Stimulated activated CD8-positive, alpha-beta memory T cell treated with anti-CD3 and anti-CD28 coated beads, Interleukin-7, amount 100 ng/mL, for 24 hours (primary cell): ENCODE measurements around the gene BAHD1.
A peak's percentile ranks its signal among the peaks of the same experiment; 100 is the strongest.

Experiments
- DNase-seq: peaks from one replicate; pipeline ENCODE4 v3.0.0-alpha.2; 2020; ENCODE audit warnings: low read depth

Gene BAHD1

DNA sequence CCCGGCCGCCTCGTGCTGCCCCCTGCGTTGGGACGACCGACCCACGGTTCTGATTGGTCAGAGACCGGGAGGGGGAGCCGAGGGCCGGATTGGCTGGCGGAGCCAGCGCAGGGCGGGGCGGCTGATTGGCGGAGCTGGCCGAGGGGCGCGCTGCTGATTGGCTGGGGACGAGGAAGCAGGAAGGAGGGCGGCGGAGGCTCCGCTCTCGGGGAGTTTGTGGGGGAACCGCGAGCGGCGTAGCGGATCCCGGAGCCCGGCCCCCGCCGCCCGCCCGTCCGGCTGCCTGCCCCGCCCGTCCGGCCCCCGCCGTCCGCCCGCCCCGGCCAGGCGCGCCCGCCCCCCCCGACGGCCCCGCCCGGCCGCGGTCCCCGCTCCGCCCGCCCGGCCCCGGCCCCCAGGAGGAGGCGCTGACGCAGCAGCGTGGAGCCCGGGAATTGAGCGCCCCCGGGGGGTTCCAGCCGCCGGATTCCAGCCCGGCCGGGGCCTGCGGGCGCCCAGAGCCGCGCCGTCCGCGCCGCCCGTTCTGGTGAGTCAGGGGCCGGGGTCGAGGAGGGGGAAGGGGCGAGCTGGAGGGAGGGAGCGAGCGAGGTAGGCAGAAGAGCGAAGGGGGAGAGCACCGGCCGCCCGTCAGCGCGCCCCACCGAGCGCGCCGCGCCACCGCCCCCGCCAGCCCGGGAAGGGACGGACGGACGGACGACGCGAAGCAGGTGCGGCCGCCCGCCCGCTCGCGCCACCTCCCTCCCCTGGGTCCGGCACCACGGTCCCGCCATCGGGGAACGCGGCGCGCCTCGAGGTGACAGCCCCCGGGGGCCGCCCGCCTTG, at the start of gene BAHD1:
TSS of gene BAHD1 (plus strand) at position 211 of the 822 bp plus-strand sequence. CDS start 17,512 bp downstream, outside the sequence.
- peak; percentile 89 for DNase-seq

DNA sequence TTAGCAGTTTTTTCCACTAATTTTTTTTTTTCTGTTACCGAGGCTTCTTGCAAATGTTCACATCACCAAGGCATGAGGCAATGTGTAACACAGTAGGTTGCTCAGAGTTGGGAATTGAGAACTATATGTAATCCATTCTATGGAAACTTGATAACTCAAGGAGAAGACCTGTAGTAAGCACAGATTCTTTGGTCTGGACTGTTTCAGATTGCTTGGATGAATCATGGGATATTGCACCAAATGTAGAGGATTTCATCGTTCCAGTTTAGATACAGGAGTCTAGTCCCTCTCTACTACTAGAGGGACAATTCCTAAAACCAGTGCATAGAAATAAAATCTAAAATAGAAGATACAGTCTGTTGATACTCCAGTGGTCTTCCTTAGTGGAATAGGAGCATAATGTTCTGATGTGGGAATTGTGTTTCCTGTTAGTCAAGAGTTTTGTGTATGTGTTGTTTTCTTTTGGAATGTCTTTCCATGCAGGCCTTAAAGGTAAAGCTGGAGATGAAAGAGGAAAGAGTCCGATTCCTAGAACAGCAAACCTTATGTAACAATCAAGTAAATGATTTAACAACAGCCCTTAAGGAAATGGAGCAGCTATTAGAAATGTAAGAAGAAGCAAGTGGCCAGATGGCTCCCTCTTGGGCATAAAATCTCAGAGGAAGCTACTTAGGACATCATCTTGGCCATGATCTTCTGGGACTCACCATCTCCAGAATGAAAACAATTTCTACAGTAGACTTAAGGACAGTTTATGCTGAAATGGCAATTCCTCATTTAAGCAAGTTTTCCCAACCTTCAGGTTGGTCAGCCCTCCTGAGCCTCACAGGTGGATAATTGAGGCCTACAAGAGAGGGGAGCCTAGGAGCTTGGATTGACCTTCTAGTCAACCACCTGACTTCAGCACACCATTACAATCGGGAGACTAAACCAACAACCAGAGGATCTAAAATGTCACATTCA, 47.5 kb upstream of the BAHD1 start:
- no peak for DNase-seq

DNA sequence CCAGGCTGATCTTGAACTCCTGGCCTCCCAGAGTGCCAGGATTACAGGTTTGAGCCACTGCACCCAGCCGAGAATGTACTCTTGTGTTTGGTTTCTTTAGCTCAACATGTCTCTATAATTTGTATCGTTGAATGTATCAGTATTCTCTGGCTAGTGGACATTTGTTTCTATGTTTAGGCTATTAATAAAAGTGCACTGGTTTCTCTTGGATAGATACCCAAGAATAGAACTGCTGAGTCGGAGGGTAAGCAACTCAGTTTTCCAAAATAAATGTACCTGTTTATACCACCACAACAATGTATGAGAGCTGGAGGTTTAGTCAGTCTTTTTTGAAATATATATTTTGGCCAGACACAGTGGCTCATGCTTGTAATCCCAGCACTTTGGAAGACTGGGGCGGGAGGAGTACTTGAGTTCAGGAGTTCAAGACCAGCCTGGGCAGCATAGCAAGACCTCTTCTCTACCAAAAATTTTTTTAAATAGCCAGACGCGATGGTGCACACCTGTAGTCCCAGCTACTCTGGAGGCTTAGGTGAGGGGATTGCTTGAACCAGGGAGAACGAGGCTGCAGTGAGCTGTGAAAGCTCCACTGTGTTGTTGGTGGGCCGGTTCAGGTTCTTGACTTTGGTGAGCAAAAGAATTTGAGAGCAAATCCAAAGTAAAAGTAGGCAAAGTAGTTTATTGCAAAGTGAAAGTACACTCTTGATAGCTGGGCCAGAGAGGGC, 42.9 kb upstream of the BAHD1 start:
- no peak for DNase-seq

DNA sequence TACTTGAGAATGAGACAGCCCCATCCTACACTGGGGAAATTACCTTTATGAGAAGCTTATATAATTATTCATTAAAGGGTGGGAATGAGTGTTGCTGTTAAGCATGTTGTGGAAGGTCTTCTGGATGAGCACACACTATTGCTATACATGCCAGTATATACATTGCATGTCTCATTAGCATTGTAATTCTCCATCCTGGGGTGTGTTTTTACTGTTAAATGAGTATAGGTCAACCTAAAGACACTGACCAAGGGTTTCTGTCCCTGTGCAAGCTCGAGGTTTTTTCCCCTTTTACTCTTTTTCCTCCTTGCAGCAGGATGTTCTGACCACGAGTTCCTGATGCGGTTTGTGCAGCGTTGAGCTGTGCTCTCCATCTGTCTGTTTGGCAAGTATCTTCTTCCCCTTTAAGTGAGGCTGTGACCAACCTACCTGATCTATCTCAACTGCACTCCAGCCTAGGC, 42.3 kb upstream of the BAHD1 start:
- no peak for DNase-seq

DNA sequence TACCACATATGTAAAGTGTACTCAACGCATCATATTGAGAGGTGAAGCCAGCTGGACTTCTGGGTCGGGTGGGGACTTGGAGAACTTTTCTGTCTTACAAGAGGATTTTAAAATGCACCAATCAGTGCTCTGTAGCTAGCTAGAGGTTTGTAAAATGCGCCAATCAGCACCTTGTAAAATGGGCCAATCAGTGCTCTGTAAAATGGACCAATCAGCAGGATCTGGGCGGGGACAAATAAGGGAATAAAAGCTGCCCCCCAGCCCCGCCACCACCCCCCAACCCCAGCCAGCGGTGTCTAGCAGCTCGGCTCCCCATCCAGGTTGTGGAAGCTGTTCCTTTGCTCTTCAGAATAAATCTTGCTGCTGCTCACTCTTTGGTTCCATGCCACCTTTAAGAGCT, 41.4 kb upstream of the BAHD1 start:
- no peak for DNase-seq

DNA sequence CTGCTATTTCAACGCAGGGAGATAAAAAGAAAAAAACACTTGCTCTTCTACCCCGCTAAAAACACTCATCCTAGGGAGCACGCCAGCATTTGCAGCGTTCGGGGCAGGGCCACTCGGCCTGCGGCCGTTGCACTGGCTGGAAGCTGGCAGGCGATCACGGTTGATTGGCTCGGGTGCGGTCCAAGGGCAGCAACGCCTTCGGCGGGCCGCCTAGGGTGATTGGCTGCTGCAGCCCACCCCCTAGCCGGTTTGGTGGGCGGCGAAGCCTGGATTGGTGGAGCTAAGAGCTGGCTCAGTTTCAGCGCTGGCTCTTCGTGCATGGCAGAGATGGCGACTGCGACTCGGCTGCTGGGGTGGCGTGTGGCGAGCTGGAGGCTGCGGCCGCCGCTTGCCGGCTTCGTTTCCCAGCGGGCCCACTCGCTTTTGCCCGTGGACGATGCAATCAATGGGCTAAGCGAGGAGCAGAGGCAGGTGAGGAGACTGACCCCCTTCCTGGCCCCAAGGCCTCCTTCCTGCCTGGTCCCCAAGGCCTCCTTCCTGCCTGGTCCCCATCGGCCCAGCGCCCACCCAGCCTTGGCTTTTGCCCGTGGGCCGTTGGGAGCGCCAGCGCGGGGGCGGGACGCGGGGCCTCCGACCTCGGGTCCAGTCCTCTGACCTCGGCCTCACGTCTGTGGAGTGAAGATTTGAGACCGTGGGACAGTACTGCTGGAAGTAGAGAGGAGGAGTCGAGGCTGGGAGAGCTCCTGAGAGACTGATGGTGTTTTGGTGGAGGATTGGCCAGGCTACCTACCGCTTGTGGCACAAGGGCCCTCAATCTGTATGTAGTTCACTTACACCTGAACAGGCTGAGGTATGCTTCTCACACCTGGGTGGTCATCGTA, 35.0 kb upstream of the BAHD1 start, which contains the start of gene IVD:
TSS of gene IVD (plus strand) at position 295 of the 881 bp plus-strand sequence. CDS start at position 328, 33 bp downstream.
- DNase-seq = peak; percentile 81

DNA sequence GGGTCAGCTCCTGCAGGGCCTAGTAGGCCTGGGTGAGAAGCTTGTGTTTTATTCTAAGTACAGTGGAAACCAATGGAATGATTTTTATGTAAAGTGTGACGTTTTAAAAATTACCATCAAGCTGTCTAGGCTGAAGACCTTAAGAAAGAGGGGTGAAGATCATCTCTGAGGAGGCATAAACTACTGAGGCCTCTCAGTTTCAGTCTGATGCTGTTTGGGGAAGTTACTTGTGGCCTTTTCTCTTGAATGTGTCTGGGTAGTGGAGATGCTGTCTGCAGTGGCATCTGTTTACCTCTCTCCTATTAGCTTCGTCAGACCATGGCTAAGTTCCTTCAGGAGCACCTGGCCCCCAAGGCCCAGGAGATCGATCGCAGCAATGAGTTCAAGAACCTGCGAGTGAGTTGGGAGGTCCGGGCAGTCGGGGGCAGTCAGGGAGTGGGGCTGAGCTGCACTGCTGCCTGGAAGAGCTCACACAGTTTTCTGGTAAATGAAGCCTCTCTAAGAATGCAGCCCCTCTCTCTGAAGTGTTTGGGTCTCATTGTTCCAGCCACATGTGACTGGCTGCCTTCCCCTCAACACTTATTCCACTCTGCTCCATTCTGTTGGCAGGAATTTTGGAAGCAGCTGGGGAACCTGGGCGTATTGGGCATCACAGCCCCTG, 33.3 kb upstream of the BAHD1 start:
- DNase-seq = no peak

DNA sequence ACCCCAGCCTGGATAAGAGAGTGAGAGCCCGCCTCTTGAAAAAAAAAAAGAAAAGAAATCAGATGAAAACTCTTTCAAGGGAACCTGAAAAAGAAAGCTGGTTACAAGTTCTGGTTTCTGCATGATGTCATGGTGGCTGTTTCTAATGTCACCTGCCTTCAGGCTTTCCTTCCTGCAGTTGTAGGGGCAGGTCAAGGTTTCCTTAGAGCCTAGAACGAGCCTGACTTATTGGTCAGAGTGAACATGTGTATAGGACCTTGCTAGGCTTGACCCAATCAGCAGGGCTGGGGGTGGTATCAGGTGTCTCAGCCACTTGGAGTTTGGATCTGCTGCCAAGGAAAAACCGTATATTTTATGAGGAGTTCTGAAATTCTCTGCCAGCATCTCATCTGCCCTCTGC, 31.4 kb upstream of the BAHD1 start:
- no peak for DNase-seq

DNA sequence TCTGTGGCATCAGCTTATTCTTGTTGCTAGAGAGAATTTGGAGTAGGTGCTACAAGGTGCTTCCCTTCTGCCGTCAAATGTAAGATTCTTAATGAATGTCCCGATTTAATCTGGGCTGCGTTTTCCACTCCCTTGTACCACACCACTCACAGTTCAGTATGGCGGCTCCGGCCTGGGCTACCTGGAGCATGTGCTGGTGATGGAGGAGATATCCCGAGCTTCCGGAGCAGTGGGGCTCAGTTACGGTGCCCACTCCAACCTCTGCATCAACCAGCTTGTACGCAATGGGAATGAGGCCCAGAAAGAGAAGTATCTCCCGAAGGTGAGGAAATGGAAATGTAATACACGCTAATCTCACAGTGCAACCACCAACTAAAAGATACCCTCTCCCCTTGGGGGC, 30.3 kb upstream of the BAHD1 start:
- DNase-seq = no peak

DNA sequence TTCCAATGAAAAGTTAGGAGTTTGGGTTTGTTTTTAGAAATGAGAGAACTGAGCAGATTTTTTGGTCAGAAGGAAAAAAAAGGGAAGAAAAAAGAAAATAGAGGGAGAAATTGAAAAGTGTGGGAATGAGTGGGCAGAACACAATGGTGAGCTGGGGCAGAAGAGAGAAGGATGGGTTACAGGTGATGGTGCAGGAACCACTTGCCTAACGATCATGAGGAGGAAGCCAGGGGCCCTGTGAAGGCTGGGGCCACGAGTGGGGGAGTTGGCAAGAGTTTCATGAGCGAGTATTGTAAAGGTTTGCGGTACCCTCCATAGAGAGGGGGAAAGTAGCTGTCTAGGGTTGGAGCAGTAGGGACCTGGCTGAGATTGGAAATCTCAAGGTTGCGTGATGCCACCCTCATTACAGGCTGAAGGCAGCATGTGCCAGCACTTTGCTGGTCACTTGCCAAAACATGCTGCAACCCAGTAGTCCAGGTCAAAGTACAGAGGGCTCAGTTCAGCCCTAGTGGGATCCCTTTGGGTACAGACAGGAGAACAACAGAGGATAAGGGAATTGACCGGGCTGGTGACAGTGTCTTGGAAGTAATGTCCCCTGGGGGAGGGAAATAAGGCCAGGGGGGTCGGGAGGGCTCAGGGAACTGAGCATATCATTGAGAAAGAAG, 28.5 kb upstream of the BAHD1 start:
- DNase-seq = no peak

DNA sequence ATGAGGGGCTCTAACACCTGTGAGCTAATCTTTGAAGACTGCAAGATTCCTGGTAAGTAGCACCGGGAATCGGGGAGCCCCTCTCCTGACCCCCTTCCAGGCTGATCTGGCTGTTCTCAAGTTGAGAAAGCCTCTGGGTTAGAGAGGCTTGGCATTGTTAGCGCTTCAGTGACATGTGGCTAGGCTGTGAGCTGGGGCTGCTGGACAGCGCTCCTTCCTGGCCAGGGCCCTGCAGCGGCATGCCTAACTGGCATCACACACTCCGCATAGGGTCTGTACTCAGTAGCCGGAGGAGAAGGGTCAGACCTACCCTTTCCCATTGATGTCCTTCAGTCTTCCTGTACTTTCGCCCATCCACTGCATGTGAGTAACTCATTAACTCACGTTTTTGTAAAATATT, 27.7 kb upstream of the BAHD1 start:
- no peak for DNase-seq

DNA sequence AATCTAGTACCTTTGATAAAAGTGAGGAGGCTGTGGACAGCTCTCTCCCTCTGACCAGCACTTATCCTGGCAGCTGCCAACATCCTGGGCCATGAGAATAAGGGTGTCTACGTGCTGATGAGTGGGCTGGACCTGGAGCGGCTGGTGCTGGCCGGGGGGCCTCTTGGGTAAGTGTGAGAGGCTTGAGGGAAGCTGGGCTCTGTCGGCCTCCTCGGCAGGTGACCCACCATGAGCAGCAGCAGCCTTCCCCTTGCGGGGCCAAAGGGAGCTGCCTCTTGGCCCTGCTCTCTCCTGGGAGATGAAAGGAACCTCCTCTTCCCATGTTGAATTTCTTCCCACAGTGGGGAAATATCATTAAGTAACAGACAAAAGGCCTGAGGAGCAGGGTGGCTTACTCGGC, 25.9 kb upstream of the BAHD1 start:
- DNase-seq = no peak

DNA sequence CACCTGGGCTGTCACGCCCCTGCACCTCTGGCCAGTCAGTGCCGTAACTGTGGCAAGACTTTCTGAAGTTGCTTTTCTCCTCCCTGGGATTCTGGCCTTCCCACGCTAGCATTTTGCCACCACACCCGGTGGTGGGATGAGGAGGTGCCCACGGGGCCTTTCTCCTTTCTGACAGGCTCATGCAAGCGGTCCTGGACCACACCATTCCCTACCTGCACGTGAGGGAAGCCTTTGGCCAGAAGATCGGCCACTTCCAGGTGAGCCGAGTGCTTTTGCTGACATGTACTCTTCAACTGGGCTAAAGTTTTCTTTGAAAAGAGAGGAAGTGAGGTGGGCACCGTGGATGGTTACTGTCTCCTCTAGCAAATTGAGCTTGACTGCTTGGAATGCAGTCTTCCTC, 25.5 kb upstream of the BAHD1 start:
- no peak for DNase-seq

DNA sequence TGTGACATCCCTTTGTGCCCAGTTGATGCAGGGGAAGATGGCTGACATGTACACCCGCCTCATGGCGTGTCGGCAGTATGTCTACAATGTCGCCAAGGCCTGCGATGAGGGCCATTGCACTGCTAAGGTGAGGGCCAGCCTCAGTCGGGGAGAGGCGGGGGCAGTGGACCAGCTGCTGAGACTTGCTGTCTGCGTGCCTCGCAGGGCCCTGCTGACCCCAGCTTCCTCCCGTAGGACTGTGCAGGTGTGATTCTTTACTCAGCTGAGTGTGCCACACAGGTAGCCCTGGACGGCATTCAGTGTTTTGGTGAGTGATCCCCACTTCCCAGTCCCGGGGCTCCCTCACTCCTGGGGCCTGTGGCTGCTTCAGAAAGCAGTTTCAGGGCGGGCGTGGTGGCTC, 24.7 kb upstream of the BAHD1 start:
- no peak for DNase-seq

DNA sequence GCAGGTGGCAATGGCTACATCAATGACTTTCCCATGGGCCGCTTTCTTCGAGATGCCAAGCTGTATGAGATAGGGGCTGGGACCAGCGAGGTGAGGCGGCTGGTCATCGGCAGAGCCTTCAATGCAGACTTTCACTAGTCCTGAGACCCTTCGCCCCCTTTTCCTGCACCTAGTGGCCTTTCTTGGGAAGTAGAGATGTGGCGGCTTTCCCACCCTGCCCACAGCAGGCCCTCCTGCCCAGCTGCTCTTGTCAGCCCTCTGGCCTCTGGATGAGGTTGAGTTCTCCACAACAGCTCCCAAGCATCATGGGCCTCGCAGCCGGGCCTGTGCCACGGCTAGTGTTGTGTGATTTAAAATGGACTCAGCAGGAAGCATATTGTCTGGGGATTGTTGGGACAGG, 22.6 kb upstream of the BAHD1 start:
- no peak for DNase-seq

DNA sequence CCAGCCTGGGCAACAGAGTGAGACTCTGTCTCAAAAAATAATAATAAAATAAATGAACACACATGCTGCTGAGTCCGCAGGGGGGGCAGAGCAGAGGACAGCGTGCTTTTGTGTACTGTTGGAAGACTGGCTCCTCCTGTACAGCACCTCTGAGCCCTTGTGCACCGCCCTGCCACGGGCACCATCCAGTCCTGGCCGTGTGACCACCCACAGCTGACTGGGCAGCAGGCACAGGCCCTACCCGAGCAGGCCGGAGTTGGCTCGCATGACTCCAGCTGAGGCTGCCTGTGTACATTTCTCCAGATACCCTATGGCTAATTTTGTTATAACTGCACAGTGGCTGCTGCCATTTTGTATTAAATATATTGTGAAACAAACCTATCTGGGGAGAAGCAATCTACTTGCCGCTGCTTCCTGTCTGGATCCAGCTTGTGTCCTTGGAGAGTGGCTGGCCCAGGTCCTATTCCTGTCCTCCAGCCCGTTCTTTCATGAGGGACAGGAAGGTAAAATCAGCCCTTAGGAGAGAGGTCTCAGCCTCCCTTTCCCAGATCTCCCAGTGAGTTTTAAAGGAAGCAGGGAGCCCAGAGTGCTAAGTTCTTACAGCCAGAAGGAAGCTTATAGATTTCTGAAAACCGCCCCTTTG, 20.6 kb upstream of the BAHD1 start:
- no peak for DNase-seq

DNA sequence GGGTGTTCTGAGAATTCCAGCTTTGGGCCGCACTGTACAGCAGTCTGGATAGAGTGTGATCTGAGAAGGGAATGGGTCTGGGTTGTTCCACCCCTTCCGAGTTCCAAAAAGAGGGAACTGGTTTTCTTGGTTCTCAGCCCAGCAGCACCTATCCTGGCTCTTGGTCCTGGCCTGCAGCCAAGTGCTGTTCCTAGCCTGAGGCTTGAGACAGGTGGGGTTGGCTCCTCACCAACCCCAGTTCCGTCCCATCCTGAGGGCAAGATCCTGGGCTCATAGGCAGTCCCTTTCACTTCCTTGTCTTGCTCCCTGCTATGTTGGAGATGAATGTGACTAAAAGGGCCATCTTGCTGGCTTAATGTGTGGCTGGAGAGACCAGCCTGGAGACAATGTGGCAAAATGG, 20.0 kb upstream of the BAHD1 start:
- no peak for DNase-seq

DNA sequence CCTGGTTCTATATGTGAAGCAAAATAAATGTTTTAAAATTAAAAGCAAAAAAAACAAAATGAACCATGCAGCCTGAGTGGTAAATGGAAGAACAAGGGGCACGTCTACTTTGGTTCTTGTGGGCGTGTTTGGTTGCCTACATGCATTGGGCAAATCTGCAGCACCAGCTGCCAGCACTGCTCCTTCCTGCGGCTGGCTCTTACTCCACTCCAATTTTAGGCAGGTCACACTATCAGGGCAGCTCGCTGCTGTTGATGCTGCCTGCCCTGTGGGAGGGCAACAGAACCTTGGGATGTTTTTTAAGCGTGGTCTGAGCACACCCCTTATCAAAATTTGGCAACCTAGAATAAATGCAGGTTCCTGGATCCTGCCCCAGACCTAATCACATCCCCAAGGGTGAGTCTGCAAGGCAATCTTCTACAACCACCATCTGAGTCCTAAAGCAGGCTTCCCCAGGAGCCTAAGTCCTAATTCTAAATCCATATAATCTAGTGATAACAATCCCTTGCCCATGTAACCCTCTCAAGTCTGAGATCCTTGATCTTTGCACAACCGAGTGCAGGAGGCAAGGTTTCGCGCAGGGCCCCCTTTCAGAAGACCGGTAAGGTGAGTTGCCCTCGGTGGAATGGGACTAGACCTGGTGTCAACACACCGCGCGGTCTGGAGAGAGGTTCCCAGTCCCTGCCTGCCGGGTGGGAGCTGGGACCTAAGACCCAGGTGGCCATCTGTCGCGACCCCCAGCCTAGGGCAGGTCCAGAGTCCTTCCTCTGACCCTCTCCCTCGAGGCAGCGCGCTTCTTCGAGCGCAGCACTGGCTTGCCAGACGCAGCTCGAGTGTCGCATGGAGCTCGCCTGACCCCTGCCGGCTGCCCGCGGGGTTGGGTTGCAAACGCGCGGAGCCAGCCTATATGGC, 19.3 kb upstream of the BAHD1 start:
- peak; percentile 59 for DNase-seq
